ENCODE results near the gene DLGAP1. TPM values are rescaled to one million over a fixed set of nuclear protein-coding genes. Genes with fewer than 3 reads are reported as not detected.
"Not testable (repeated sequence)": the region's sequence is repeated elsewhere in the genome, so short reads cannot be mapped to it uniquely, and the experiment has no call there.

DLGAP1 gene
- polyA plus RNA-seq, 1 donor from 2014 or later: 4.5 TPM

GRCh38 chr18:3703732-3704176 is 751.4 kb downstream of the DLGAP1 start:
- no peak overlapping the region for H3K27ac ChIP-seq (ENCODE audit: low read length)
- H3K4me2 ChIP-seq (ENCODE audit: low read length): no peak overlapping the region
- peak; percentile 80 for TF ChIP-seq RAD21 (conservative IDR thresholded peaks at IDR 0.05)
- peak; percentile 80 for TF ChIP-seq CTCF (IDR thresholded peaks at IDR 0.05; ENCODE audit: poor library complexity, severe bottlenecking)
- TF ChIP-seq EZH2 (IDR thresholded peaks at IDR 0.05; ENCODE audit: borderline replicate concordance, insufficient read depth, low read length, poor library complexity, severe bottlenecking): no peak
- no peak for TF ChIP-seq POLR2AphosphoS5 (IDR thresholded peaks at IDR 0.05)
- TF ChIP-seq SMC3 (conservative IDR thresholded peaks at IDR 0.05; ENCODE audit: poor library complexity): peak; percentile 87
- no peaks in the 10 kb centered on the region for H3K9me3 ChIP-seq (ENCODE audit: low read length)
- no peak overlapping the region for H3K9ac ChIP-seq (ENCODE audit: low read length)
- H3K36me3 ChIP-seq (ENCODE audit: insufficient read depth, low read length): no peaks in the 10 kb centered on the region
- H2AFZ ChIP-seq (ENCODE audit: low read depth, low read length): no peak overlapping the region
- H3K27me3 ChIP-seq (ENCODE audit: insufficient read depth, low read depth, low read length): no peaks in the 10 kb centered on the region
- no peaks in the 10 kb centered on the region for H3K9me2 ChIP-seq (ENCODE audit: insufficient read depth, low read length)
- H4K20me1 ChIP-seq (ENCODE audit: insufficient read depth): no peaks in the 10 kb centered on the region
- no peaks in the 10 kb centered on the region for H3F3A ChIP-seq (ENCODE audit: insufficient read depth, low read length, poor library complexity, severe bottlenecking)
- no peak overlapping the region for H3K4me3 ChIP-seq (ENCODE audit: low read length)
- H3K79me2 ChIP-seq (replicated peaks; ENCODE audit: insufficient read depth, low read length): no peaks in the 10 kb centered on the region

GRCh38 chr18:3699707-3700567 is 755.2 kb downstream of the DLGAP1 start:
- H3K4me3 ChIP-seq (ENCODE audit: low read length); H3K9ac ChIP-seq (ENCODE audit: low read length); H2AFZ ChIP-seq (ENCODE audit: low read depth, low read length); H3K27ac ChIP-seq (ENCODE audit: low read length); H3K79me2 ChIP-seq (replicated peaks; ENCODE audit: insufficient read depth, low read length); H3F3A ChIP-seq (ENCODE audit: insufficient read depth, low read length, poor library complexity, severe bottlenecking); H3K27me3 ChIP-seq (ENCODE audit: insufficient read depth, low read depth, low read length); H3K9me3 ChIP-seq (ENCODE audit: low read length); H3K36me3 ChIP-seq (ENCODE audit: insufficient read depth, low read length); H3K9me2 ChIP-seq (ENCODE audit: insufficient read depth, low read length); H3K4me2 ChIP-seq (ENCODE audit: low read length); H4K20me1 ChIP-seq (ENCODE audit: insufficient read depth): not testable (repeated sequence)

GRCh38 chr18:3694030-3694778 is 760.9 kb downstream of the DLGAP1 start:
- not testable (repeated sequence) for H3K27ac ChIP-seq (ENCODE audit: low read length); H3K27me3 ChIP-seq (ENCODE audit: insufficient read depth, low read depth, low read length); H4K20me1 ChIP-seq (ENCODE audit: insufficient read depth); H3K9me3 ChIP-seq (ENCODE audit: low read length); H3K9ac ChIP-seq (ENCODE audit: low read length); H3K4me2 ChIP-seq (ENCODE audit: low read length); H3K79me2 ChIP-seq (replicated peaks; ENCODE audit: insufficient read depth, low read length); H3K36me3 ChIP-seq (ENCODE audit: insufficient read depth, low read length); H3K9me2 ChIP-seq (ENCODE audit: insufficient read depth, low read length); H3F3A ChIP-seq (ENCODE audit: insufficient read depth, low read length, poor library complexity, severe bottlenecking); H3K4me3 ChIP-seq (ENCODE audit: low read length); H2AFZ ChIP-seq (ENCODE audit: low read depth, low read length)

- Histone ChIP-seq H3K9me2 (ENCODE audit: insufficient read depth, low read length) (no peaks in the 10 kb centered on the region), H4K20me1 (ENCODE audit: insufficient read depth) (no peaks in the 10 kb centered on the region), H3F3A (ENCODE audit: insufficient read depth, low read length, poor library complexity, severe bottlenecking) (no peaks in the 10 kb centered on the region), H3K9ac (ENCODE audit: low read length) (no peak overlapping the region), H3K4me3 (ENCODE audit: low read length) (no peak overlapping the region), H3K27ac (ENCODE audit: low read length) (no peak overlapping the region), H3K4me2 (ENCODE audit: low read length) (no peak overlapping the region), H3K79me2 (replicated peaks; ENCODE audit: insufficient read depth, low read length) (no peaks in the 10 kb centered on the region), H2AFZ (ENCODE audit: low read depth, low read length) (no peak overlapping the region), H3K9me3 (ENCODE audit: low read length) (no peaks in the 10 kb centered on the region), H3K36me3 (ENCODE audit: insufficient read depth, low read length) (no peaks in the 10 kb centered on the region), H3K27me3 (ENCODE audit: insufficient read depth, low read depth, low read length) (no peaks in the 10 kb centered on the region)
- TF ChIP-seq POLR2AphosphoS5 (IDR thresholded peaks at IDR 0.05): no peak
- TF ChIP-seq REST (IDR thresholded peaks at IDR 0.05; ENCODE audit: borderline replicate concordance): no peak
- no peak for TF ChIP-seq EZH2 (IDR thresholded peaks at IDR 0.05; ENCODE audit: borderline replicate concordance, insufficient read depth, low read length, poor library complexity, severe bottlenecking)
Measured at GRCh38 chr18:3693410-3693809, 761.7 kb downstream of the DLGAP1 start.

Data from neural cell (in vitro differentiated cells).